ENCODE measurements around the gene IGFALS.

IGFALS gene

DNA sequence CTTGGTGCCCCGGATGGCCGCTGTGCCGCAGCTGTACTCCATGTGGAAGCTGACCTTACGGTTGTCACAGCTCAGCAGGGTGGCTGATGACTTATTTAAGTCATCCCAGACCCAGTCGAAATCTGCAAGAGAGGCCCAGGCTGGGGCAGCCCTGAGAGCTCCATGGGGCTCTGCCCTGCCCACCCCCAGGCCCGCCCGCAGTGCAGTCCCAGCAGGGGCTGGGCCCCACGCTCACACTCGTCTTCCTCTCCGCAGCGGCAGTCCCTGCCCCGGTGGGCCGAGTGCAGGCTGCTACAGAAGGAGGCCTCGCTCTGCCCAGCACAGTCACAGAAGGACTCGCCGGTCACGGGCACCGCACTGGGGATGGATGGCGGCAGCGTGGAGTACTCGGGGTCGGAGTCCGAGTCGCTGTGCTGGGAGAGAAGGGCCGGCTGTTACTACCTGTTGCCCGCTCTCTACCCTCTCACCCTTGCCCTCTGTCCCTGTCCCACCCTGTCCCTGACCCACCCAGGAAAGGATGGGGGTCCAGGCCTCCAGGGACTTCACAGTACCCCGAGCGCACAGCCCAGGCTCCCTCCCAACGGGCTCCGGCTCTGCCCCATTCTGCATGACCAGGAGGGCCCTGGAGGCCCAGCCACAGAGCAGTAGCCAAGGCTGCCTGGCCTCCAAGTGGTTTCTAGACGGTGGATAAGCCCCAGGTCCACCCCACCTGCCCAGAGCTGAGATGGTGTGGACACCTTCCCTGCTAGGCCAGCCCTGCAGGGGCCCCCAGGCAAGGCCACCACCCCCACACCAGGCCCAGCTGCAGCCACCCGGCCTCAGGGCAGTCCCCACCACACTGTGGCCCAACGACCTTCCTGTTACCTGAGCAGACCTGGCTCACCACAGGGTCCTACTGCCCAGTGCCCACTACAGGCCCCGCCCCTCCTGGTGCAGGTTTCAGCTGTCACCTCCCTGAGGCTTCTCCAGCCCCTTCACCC is 15.0 kb downstream of the IGFALS start:
- ChIA-PET CTCF (interaction anchor here (0.8 kb wide), 1 partner anchor 10 kb away, joined by 3 read pairs; no protein-coding TSS in a partner anchor), POLR2A (no interaction called here)
- no peak for DNase-seq (ENCODE audit: extremely low spot score)
- TF ChIP-seq, protein P1, sequence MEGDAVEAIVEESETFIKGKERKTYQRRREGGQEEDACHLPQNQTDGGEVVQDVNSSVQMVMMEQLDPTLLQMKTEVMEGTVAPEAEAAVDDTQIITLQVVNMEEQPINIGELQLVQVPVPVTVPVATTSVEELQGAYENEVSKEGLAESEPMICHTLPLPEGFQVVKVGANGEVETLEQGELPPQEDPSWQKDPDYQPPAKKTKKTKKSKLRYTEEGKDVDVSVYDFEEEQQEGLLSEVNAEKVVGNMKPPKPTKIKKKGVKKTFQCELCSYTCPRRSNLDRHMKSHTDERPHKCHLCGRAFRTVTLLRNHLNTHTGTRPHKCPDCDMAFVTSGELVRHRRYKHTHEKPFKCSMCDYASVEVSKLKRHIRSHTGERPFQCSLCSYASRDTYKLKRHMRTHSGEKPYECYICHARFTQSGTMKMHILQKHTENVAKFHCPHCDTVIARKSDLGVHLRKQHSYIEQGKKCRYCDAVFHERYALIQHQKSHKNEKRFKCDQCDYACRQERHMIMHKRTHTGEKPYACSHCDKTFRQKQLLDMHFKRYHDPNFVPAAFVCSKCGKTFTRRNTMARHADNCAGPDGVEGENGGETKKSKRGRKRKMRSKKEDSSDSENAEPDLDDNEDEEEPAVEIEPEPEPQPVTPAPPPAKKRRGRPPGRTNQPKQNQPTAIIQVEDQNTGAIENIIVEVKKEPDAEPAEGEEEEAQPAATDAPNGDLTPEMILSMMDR (IDR thresholded peaks at IDR 0.05; ENCODE audit: control extremely low read depth, extremely low read depth, low read depth, missing control alignments) = no peak

DNA sequence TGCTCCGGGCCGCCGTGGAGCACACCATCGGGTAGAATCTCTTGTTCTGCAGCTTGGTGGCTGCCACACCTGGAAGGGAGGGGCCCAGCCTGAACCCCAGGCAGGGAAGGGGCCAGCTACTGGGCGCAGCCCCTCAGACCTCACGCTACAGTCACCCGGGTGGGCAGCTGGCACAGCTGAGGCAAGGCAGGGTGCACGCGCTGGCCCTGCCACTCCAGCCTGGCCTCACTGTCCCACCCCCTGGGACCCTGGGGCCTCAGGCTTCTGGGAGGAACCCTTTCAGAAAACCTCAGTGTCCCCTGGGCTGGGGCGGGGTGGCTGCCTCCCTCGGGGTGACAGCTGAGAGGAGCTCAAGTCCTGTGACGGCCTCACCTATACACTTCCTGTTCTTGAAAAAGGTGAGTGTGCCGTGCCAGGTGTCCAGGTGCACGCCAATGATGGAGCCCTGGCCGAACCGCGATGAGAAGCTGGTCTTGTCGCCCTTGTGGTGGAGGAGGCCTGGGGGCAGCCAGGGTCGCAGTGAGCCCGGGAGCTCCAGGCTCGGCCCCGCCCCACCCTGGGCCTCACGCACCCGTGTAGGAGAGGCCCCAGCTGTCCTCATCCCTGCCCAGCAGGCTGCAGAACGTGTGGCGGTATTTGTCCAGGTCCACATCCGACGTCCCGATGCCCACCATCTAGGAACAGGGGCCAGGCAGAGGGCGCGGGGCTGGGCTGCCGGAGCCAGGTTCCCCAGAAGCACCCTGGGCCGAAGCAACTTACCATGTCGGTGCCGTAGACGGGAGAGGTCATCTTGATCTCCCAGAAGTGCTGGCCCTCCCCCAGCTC is 15.9 kb downstream of the IGFALS start:
- CTCF ChIA-PET = interaction anchor here (0.8 kb wide), 1 partner anchor 10 kb away, joined by 3 read pairs; no protein-coding TSS in a partner anchor
- no peak for DNase-seq (ENCODE audit: extremely low spot score)
- TF ChIP-seq, protein P1 (IDR thresholded peaks at IDR 0.05; ENCODE audit: control extremely low read depth, extremely low read depth, low read depth, missing control alignments) = no peak
- POLR2A ChIA-PET = interaction anchor here (0.5 to 0.6 kb wide), 2 partner anchors 304 to 1107 kb away, joined by 3 to 4 read pairs; no protein-coding TSS in a partner anchor

DNA sequence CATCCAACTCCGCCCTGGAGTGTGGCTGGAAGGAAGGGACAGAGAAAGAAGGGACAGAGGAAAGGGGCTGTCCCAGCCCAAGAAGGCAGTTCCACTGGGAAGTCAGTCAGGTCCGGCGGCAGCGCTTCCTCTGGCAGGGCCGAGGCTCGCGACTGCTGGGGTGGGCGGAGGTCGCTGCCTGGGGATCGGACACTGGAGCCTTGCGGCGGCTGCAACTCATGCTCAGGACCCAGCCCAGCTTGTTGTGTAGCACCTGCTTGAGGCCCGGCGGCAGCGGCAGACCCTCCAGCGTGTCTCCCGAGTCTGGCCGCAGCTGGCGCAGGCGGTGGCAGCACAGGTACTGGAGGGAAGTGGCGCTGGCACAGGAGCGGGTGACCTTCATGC is 16.5 kb downstream of the IGFALS start:
- TF ChIP-seq, protein P1 (IDR thresholded peaks at IDR 0.05; ENCODE audit: control extremely low read depth, extremely low read depth, low read depth, missing control alignments) = no peak
- POLR2A ChIA-PET = interaction anchor here (0.5 to 0.6 kb wide), 2 partner anchors 304 to 1106 kb away, joined by 3 to 4 read pairs; no protein-coding TSS in a partner anchor
- CTCF ChIA-PET = no interaction called here
- DNase-seq (ENCODE audit: extremely low spot score) = no peak

DNA sequence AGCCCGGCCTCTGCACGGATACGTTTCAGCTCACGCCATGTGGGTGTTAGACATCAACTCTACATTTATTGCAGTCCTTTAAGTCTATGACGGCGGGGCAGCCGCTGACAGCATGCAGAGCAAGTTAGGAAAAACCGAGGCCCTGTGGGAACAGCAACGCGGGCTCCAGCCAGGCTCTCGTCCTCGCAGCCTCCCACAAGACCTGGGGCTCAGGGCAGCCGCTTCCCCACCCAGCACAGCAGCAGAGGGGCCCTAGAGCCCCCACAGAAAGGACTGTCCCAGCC is 16.9 kb downstream of the IGFALS start:
- POLR2A ChIA-PET = no interaction called here

DNA sequence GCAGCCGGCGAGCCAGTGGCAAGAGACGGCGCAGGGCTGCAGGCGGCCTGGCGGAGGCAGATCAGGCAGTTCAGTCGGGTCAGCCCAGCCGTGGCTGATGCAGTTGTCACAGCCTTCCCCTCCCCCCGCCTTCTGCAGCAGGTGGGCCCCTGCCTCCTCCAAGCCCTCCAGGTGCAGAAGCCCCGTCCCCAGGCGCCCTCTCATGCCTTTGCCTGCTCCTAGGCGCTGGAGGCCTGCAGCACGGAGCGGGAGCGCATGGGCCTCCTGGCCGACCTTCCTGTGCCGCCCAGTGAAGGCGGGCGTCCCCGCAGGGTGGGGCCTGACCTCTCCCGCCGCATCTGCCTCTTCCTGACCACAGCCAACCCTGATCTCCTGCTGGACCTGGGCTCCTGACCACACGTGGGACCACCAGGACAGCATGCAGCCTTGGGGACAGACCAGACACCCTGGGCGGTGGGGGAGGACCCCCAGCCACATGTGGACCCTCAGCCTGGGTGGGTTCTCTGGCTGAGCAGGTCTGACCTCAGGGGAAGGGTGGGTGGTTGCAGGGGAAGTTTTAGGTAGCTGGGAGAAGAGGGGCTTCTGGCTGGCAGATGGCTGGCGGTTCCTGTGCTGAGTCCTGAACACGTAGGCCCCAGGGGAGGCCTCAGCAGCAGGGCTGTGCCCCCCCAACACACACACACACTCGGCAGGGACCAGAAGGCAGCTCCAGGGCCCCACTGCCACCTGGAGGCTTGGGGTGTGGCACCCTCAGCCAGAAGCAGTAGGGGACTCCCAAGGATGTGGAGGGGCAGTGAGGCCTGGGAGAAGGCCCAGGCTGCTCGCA is 17.4 kb downstream of the IGFALS start:
- no peak for DNase-seq (ENCODE audit: extremely low spot score)
- POLR2A ChIA-PET = no interaction called here
- CTCF ChIA-PET = no interaction called here
- TF ChIP-seq, protein P1 (IDR thresholded peaks at IDR 0.05; ENCODE audit: control extremely low read depth, extremely low read depth, low read depth, missing control alignments) = no peak

More for the DNA sequence above, 16.9 kb downstream of the IGFALS start:
- DNase-seq (ENCODE audit: extremely low spot score) = no peak
- TF ChIP-seq, protein P1 (IDR thresholded peaks at IDR 0.05; ENCODE audit: control extremely low read depth, extremely low read depth, low read depth, missing control alignments) = no peak
- CTCF ChIA-PET = no interaction called here
